KOPT-K1 (cell line): ENCODE data around the gene MRPS12.

ENCODE experiments used
- H3K27ac ChIP-seq: fragments of 200-600 bp; sonication (generic); 2 replicates; pipeline ENCODE4 v1.5.1; 2016; ENCODE audit warnings: antibody characterized with exemption, mild to moderate bottlenecking, low read depth, low read length; ENCODE audit not compliant: poor library complexity, severe bottlenecking
- H3K36me3 ChIP-seq: fragments of 200-600 bp; sonication (generic); 2 replicates; pipeline ENCODE4 v1.5.1; 2017; ENCODE audit warnings: antibody characterized with exemption, mild to moderate bottlenecking, low read length, moderate library complexity; ENCODE audit not compliant: insufficient read depth
- H3K9me3 ChIP-seq: fragments of 200-600 bp; sonication (generic); 2 replicates; pipeline ENCODE4 v1.5.1; 2017; ENCODE audit warnings: antibody characterized with exemption, low read length, mild to moderate bottlenecking; ENCODE audit not compliant: insufficient read depth, poor library complexity, severe bottlenecking

Gene MRPS12

DNA sequence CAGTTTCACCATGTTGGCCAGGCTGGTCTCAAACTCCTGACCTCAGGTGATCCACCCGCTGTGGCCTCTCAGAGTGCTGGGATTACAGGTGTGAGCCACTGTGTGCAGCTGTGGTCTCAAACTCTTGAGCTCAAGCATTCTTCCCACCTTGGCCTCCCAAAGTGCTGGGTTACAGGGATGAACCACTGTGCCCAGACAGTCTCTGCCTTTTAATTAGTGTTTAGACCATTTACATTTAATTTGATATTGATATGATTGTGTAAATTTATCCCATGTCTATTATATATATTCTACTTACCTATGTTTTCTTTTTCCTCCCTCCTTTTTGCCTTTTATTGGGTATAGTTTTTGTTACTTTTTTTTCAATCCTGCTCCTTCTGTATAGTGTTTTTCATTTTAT lies 29.1 kb upstream of the MRPS12 start:
- Histone ChIP-seq H3K27ac (no peak overlapping the region), H3K9me3 (peaks cover 4% of the 10 kb centered on the region), H3K36me3 (peaks cover 21% of the 10 kb centered on the region)

DNA sequence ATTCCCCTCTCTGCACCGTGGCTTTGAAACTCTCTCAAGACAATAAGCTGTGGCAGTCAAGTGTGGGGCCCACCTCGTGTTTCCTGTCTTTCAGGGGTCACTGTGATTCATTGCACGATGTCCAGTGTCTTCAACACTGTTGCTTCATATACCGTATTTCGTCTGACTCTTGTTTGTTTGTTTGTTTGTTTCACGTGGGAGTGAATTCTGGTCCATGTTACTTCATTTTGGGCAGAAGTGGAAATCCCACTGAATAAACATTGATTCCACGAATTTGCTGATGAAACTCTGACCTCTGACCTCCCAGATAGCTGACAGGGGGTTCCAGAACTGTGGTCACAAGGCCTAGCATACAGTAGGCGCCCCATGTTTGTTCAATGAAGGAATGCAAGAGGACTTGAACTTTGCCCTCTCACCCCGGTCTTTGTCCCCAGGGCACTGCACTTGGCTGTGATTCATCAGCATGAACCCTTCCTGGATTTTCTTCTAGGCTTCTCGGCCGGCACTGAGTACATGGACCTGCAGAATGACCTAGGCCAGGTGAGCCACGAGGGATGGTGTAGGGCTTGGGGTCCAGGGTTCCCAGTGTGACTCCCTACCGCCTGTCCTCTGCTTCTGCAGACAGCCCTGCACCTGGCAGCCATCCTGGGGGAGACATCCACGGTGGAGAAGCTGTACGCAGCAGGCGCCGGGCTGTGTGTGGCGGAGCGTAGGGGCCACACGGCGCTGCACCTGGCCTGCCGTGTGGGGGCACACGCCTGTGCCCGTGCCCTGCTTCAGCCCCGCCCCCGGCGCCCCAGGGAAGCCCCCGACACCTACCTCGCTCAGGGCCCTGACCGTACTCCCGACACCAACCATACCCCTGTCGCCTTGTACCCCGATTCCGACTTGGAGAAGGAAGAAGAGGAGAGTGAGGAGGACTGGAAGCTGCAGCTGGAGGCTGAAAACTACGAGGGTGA lies 25.9 kb upstream of the MRPS12 start:
- Histone ChIP-seq H3K36me3 (peaks cover 48% of the 10 kb centered on the region), H3K27ac (no peak overlapping the region), H3K9me3 (peaks cover 4% of the 10 kb centered on the region)

DNA sequence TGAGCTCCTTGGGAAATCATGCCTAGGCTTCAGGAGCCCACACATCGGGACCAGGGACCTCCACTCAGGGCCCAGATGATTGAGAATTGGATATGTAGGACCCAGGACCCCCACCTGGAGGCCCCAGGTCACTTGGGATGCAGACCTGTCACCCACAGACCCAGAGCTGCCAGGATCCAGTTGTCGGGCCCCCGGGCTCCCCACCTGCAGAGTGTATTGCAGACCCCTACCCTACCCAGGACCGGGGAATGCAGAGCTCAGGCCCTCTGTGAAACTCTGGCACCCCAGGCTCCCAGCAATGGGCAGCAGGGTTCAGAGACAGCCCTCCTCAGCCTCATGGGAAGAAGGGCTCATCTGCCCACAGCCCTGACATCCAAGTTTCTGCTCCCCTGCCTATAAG lies 25.1 kb upstream of the MRPS12 start:
- Histone ChIP-seq H3K9me3 (peaks cover 4% of the 10 kb centered on the region), H3K27ac (no peak overlapping the region)

DNA sequence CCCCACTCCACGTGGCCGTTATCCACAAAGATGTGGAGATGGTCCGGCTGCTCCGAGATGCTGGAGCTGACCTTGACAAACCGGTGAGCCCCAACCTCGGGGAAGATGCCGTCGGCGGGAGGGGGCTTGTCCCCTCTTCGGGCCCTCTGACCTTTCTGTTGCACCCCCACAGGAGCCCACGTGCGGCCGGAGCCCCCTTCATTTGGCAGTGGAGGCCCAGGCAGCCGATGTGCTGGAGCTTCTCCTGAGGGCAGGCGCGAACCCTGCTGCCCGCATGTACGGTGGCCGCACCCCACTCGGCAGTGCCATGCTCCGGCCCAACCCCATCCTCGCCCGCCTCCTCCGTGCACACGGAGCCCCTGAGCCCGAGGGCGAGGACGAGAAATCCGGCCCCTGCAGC lies 23.5 kb upstream of the MRPS12 start:
- Histone ChIP-seq H3K36me3 (peaks cover 48% of the 10 kb centered on the region), H3K9me3 (no peaks in the 10 kb centered on the region), H3K27ac (no peak overlapping the region)

More for the DNA sequence above, 25.1 kb upstream of the MRPS12 start:
- peaks cover 48% of the 10 kb centered on the region for H3K36me3 ChIP-seq

DNA sequence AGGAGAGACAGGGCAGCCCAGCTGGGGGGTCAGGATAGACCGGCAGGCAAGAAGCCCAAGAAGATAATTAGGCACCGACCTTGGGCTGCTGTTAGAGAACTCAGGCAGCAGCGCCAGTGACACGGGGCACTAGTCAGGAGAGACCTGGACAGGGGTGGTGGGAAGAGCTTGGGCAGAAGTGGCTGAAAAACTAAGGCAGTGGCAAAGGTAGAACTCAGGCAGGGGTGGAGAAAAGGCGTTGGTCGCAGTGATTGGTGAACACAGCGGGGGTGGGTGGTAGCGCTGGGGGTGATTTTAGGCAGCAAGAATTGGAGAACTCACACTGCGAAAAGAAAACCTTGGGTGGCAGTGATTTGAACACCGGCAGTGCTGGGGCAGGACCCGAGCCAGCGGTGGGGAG lies 23.1 kb upstream of the MRPS12 start:
- Histone ChIP-seq H3K27ac (no peak overlapping the region), H3K36me3 (peaks cover 48% of the 10 kb centered on the region), H3K9me3 (no peaks in the 10 kb centered on the region)

DNA sequence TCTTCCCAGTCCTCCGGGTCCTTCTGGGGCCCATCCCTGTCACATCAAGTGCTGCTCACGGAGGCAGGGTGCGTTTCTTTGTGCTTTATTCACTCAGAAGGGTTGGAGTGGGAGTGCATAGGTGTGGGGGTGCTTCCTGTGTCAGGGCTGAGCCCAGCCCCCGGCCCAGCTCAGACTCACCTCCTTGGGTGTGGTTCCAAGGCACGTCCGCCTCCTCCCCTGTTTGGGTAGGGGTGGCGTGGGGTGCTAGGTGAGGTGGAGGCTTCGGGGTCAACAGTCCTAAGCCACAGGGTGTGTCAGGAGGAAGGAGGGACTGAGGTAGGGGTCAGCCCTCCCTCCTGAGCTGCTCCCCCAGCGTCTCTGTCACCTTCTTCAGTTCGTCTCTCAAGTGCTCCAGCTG lies 21.8 kb upstream of the MRPS12 start:
- H3K36me3 ChIP-seq, result peaks cover 48% of the 10 kb centered on the region
- H3K27ac ChIP-seq, result no peak overlapping the region
- no peaks in the 10 kb centered on the region for H3K9me3 ChIP-seq

DNA sequence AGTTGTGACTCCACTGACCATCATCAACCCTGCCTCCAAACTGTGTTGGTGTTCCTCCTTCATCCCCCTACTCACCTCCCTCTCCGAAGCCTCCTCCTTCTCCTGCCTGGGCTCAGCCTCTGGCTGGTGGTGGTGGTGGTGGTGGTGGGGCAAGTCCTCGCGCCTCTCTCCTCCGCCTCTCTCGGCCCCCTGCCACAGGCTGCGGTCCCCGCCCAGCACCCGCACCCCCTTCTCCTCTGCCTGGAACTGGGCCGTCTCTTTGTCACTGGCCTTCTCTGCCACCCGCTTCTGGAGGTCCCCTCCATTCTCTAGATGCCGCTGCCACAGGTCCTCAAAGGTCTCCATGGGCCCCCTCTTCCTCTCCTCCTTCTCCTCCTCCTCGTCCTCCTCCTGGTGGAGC lies 20.3 kb upstream of the MRPS12 start:
- Histone ChIP-seq H3K27ac (no peak overlapping the region), H3K36me3 (peaks cover 34% of the 10 kb centered on the region), H3K9me3 (no peaks in the 10 kb centered on the region)

DNA sequence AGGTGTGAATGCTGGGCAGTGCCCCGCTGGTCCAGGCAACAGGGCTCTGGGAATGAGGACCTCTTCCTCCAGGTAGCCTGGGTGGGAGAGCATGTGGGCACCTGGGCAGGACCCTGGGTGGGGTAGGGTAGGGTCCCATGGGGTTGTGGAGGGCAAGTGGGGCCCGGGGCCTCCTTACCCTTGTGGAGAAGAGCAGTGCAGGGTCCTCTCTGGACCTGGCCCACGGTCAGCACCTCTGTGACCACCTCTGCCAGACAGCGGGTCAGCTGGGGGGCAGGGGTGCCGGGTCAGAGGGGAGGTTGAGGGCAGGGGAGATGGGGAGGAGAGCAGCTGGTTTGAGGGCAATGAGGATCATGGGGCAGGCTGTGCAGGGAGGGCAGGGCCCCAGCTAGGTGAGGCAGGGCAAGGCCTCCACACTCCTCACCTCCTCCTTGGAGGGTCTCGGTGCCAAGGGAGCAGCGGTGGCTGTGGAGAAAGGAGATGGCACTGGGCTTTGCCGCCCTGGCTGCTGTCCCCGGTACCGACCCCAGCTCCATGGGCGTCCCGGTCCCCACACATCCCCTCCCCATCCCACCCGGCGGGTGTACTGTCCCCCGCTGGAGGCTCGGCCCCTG lies 19.2 kb upstream of the MRPS12 start:
- H3K36me3 ChIP-seq, result peaks cover 27% of the 10 kb centered on the region
- H3K9me3 ChIP-seq, result no peaks in the 10 kb centered on the region

DNA sequence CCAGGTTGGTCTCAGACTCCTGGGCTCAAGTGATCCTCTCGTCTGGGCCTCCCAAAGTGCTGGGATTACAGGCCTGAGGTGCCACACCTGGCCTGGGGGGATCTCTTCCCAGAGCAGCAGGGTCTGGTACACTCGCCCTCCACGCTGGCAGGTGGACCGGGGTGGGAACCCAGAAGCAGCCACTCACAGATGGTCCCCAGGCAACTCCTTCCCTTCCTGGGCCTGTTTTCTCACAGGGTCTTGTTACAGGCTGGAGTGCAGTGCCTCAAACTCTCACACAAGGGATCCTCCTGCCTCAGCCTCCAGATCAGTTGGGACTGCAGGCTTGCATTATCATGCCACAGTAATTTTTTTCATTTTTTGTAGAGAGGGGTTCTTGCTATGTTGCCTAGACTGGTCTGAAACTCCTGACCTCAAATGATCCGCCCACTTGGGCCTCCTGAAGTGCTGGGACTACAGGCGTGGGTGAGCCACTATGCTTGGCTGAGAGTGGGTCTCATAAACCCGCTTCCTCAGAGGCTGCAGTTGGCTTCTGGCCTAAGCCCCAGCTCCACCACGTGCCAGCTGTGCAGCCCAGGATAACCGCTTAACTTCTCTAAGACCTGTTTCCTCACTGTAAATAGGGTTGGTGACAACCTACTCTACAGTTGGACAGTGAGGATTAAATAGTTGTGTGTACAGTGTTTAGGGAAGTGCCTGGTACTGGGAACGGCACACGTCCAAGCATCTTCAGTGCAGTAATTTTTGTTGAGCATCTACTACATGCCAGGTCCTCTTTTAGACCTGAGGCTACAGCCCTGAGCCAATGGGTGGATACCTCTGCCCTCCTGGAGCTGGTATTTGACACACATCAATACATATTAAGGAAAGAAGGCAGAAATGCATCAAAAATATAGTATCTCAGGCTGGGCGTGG lies 17.9 kb upstream of the MRPS12 start:
- H3K27ac ChIP-seq, result no peak overlapping the region
- no peaks in the 10 kb centered on the region for H3K9me3 ChIP-seq
- H3K36me3 ChIP-seq, result peaks cover 18% of the 10 kb centered on the region

More for the DNA sequence above, 19.2 kb upstream of the MRPS12 start:
- no peak overlapping the region for H3K27ac ChIP-seq

DNA sequence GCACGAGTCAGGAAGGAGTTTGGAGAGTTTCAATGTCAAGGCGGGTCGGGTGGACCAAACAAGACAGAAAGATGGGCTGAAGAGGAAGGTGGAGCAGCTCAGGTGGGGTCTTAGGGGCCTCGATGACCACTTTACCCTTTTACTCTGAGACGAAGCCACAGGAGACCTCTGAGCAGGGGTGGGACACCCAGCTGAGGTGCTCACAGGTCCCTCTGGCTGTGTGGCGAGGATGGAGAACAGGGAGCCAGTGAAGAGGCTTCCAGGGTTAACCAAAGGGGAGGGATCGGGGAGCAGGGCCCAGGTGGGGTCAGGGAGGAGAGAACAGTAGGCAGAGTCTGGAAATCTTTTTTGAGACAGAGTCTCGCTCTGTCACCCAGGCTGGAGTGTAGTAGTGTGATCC lies 16.8 kb upstream of the MRPS12 start:
- Histone ChIP-seq H3K36me3 (peaks cover 8% of the 10 kb centered on the region; the same call in 1 of the 2 replicates), H3K27ac (no peak overlapping the region), H3K9me3 (no peaks in the 10 kb centered on the region)

DNA sequence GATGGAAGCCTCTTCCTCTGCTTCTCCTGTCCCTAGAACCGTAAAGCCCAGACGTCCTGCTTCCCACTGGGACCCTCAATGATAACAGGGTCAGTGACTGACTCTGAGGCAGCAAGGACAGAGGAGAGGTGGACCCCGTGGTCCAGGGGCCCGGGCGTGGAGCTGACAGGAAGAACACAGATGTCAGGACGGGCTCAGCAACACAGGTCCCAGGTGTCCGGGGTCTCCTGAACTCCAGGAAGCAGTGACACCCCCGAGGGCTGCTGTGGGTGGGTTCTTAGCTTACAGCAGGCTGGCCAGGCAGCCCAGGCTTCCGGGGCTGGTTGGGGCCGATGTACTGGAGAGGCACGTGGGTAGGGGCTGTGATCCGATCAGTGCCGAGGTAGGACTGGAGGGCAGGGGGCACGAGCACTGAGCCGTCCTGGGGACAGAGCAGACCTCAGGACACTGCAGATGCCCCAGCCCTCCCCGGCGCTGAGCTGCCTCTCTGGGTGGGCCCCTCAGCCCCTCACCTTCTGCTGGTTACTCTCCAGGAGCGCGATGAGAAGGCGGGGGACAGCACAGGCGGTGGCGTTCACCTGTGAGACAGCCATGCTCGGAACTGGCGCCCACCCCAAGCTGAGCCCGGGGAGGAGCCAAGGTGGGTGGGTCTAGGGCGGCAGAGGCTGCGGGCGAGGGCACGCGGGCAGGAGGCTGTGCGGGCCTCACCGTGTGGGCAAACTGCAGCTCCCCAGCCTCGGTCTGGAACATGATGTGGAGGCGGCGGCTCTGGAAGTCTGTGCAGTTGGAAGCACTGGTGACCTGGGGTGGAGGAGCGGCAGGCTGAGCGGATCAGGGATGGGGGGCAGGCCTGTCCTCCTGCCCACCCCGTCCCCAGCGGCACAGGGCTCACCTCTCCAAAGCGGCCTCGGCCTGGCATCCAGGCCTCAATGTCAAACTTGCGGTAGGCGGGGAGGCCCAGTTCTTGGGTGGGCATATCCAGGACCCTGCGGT lies 15.1 kb upstream of the MRPS12 start:
- H3K36me3 ChIP-seq, result peaks cover 9% of the 10 kb centered on the region; the same call in 1 of the 2 replicates
- H3K27ac ChIP-seq, result no peak overlapping the region
- H3K9me3 ChIP-seq, result no peaks in the 10 kb centered on the region

DNA sequence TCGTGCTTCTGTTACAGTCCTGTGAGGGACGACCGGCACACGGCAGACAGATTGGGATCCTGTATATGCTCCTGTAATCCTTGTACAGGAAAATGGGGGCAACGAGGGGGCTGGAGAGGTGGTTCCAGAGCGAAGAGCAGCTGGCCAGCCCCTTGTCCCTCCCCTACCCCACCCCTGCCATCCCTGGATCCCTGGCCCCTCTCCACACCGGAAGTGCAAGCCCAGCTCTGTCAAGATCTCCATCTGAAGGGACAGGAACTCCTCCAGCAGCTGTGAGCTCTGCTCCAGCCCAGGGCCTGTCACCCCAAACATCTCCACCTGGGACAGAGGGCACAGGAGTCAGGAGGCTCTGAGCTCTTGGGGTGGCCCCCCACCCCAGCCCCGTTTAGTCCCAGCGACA lies 13.2 kb upstream of the MRPS12 start:
- Histone ChIP-seq H3K36me3 (peaks cover 22% of the 10 kb centered on the region; the same call in 1 of the 2 replicates), H3K9me3 (no peaks in the 10 kb centered on the region), H3K27ac (no peak overlapping the region)

DNA sequence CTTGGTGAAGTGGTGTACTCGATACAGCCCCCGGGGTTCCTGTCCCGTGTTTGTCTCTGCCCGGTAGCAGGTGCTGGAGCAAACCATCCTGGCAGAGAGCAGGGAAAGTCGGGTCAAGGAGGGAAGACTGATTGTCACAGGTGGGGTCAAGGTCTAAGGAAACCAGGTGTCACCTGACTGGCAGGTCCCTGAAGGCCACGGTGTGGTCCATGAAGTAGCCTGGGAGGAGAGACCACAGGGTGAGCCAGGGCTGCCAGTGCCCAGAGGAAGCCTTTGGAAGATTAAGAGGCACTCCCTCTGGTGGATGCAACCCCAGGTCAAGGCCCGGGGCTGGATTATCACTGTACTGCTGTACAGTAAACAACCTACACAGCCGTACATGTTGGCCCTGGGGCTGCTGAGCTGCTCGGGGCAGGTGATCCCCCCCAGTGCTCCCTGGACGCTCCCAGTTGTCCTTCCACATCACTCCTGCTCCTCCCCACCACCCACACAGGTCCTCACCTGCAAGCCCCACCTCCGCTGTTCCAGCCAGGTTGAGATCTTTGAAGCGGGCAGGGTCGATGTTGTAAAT lies 12.7 kb upstream of the MRPS12 start:
- H3K27ac ChIP-seq, result no peak overlapping the region
- no peaks in the 10 kb centered on the region for H3K9me3 ChIP-seq

More for the DNA sequence above, 12.7 kb upstream of the MRPS12 start:
- H3K36me3 ChIP-seq, result peaks cover 23% of the 10 kb centered on the region; the same call in 1 of the 2 replicates
